Hepatocyte (in vitro differentiated cells): ENCODE results near the gene PRKAA2.

Experiments used
- CTCF ChIP-seq: fragments of 200-600 bp; sonication (generic); IDR thresholded peaks from 2 replicates; pipeline ENCODE4 v1.5.1; 2016; ENCODE audit warnings: antibody characterized with exemption, mild to moderate bottlenecking; ENCODE audit not compliant: poor library complexity
- EZH2 ChIP-seq: fragments of 200-600 bp; sonication (generic); IDR thresholded peaks from 2 replicates; pipeline ENCODE4 v1.6.1; 2016; ENCODE audit warnings: antibody characterized with exemption, mild to moderate bottlenecking, borderline replicate concordance
- EZH2phosphoT487 ChIP-seq: fragments of 200-600 bp; sonication (generic); IDR thresholded peaks from one replicate; pipeline ENCODE4 v1.6.1; 2018; ENCODE audit warnings: antibody characterized with exemption, mild to moderate bottlenecking, low read depth, moderate library complexity; ENCODE audit not compliant: unreplicated experiment, severe bottlenecking

GRCh38 chr1:56676571-56677035, 31.5 kb downstream of the PRKAA2 start:
- TF ChIP-seq CTCF (no peak), EZH2 (no peak), EZH2phosphoT487 (no peak)
